Measurements from ENCODE around the gene TRAPPC2L. TPM values are rescaled to one million over a fixed set of nuclear protein-coding genes. Genes with fewer than 3 reads are reported as not detected.

The TRAPPC2L gene
- total and polyA plus RNA-seq, 2 of the 13 experiments (the other 11 are each of a cell fraction or from before 2014, with no cell fraction given): 96.3 to 107 TPM

GRCh38 chr16:88908307-88908706 is 51.4 kb downstream of the TRAPPC2L start (continued):
- no peak for TF ChIP-seq SAFB2 (CRISPR knock-in tag; IDR thresholded peaks at IDR 0.05; ENCODE audit: borderline replicate concordance, low read depth)
- TF ChIP-seq MAFG (CRISPR knock-in tag; IDR thresholded peaks at IDR 0.05): no peak
- TF ChIP-seq ZNF414 (CRISPR knock-in tag; IDR thresholded peaks at IDR 0.05): no peak

- H3K79me2 ChIP-seq (ENCODE audit: insufficient read depth, low read length): no peaks in the 10 kb centered on the region
- no peak for DNase-seq (ENCODE audit: low spot score)
- POLR2A ChIA-PET: no interaction called here
- no peak overlapping the region for H2AFZ ChIP-seq (ENCODE audit: low read length)
- WGBS (ENCODE audit: low lambda C conversion rate): 36% methylated on average over 30 of the region's 44 CpGs
- no peak overlapping the region for H3K4me3 ChIP-seq (replicated peaks in 1 of 3; ENCODE audit: insufficient read depth in 1 of 3, low read depth in 2 of 3, low read length in 3 of 3)
- H4K20me1 ChIP-seq (ENCODE audit: insufficient read depth, low read length): no peaks in the 10 kb centered on the region; the same call in 1 of the 2 replicates
- no peaks in the 10 kb centered on the region for H3K36me3 ChIP-seq (replicated peaks in 1 of 2; ENCODE audit: control insufficient read depth in 1 of 2, insufficient read depth in 2 of 2, low read length in 2 of 2)
- ATAC-seq: no peak
- FAIRE-seq: no peak
- H3K27ac ChIP-seq (ENCODE audit: extremely low read length, insufficient read depth, low read length): no peak overlapping the region
- no peak overlapping the region for H3K4me2 ChIP-seq (ENCODE audit: low read depth, low read length)
- CTCF ChIA-PET (ENCODE audit: low intra/inter-chr PET ratio, low total read pairs): no interaction called here
- BruUV-seq (replicated peaks): no TSS peak
- intact Hi-C loops (cut with micrococcal nuclease; ENCODE audit: unreplicated experiment): no loop called here
- no peak overlapping the region for H3K9ac ChIP-seq (ENCODE audit: insufficient read depth, low read depth, low read length)
- H3K9me3 ChIP-seq (ENCODE audit: low read length): no peaks in the 10 kb centered on the region
- H3K4me1 ChIP-seq (ENCODE audit: insufficient read depth, low read length): no peaks in the 10 kb centered on the region
- TF ChIP-seq ZNF24 (IDR thresholded peaks at IDR 0.05): no peak
- TF ChIP-seq ZBTB37 (CRISPR knock-in tag; IDR thresholded peaks at IDR 0.05): no peak
- TF ChIP-seq ZNF766 (CRISPR knock-in tag; IDR thresholded peaks at IDR 0.05; ENCODE audit: borderline replicate concordance): no peak
- TF ChIP-seq SPEN (CRISPR knock-in tag; IDR thresholded peaks at IDR 0.05; ENCODE audit: low read depth): no peak
- TF ChIP-seq E2F2 (CRISPR knock-in tag; IDR thresholded peaks at IDR 0.05; ENCODE audit: borderline replicate concordance): no peak
- no peak for TF ChIP-seq ZMYM4 (CRISPR knock-in tag; IDR thresholded peaks at IDR 0.05)
- TF ChIP-seq ZBTB26 (CRISPR knock-in tag; IDR thresholded peaks at IDR 0.05; ENCODE audit: borderline replicate concordance): no peak
- H3K27me3 ChIP-seq (ENCODE audit: control insufficient read depth in 1 of 2, insufficient read depth in 2 of 2, low read length in 2 of 2): peaks cover 37 to 97% of the 10 kb centered on the region in 2 experiments
- in situ Hi-C loops (cut with HindIII; ENCODE audit: extremely low pct_ligation_motif_present, low pct_unique_long_range_greater_than_20kb): no loop called here
Observed at GRCh38 chr16:88909431-88910210, 52.7 kb downstream of the TRAPPC2L start.

Measured in HepG2 (cell line).